Panc1 (cell line): ENCODE results near the gene CSNK1E. TPM values are rescaled to one million over a fixed set of nuclear protein-coding genes. Genes with fewer than 3 reads are reported as not detected.

Experiments
- ATAC-seq: fragments of 200-7000 bp; cut with Tn5 transposase; 2 replicates; pipeline ENCODE4 v1.9.1; 2020; ENCODE audit warnings: mild to moderate bottlenecking, moderate library complexity
- BruUV-seq: library from RNA; stranded (reverse); fragments of 400-500 nt; replicated peaks from 2 replicates; lab custom pipeline; 2021; lab: Mats Ljungman, UMichigan
- CTCF ChIA-PET: fragments of 300-600 bp; sonication (Branson Sonifier 250); formaldehyde crosslinking; loops from one replicate; lab custom pipeline; 2022; ENCODE audit warnings: antibody characterized with exemption; lab: Charles Lee
- POLR2A ChIA-PET: fragments of 300-600 bp; sonication (Branson Sonifier 250); formaldehyde crosslinking; loops from one replicate; lab custom pipeline; 2022; ENCODE audit warnings: antibody characterized with exemption; lab: Charles Lee
- DNase-seq: peaks from one replicate; pipeline ENCODE4 v3.0.0-alpha.2; 2010; ENCODE audit warnings: low read depth, low spot score
- H3K27ac ChIP-seq: 2 replicates; pipeline ENCODE4 v1.5.1; 2011; ENCODE audit warnings: mild to moderate bottlenecking, low read length, inconsistent platforms
- H3K27me3 ChIP-seq: fragments of 200-500 bp; sonication (Bioruptor generic); 2 replicates; pipeline ENCODE4 v1.6.0; 2014; ENCODE audit warnings: low read length, inconsistent platforms; ENCODE audit not compliant: control insufficient read depth, insufficient read depth
- H3K36me3 ChIP-seq: fragments of 200-500 bp; sonication (Bioruptor generic); 2 replicates; pipeline ENCODE4 v1.5.1; 2014; ENCODE audit warnings: inconsistent platforms, mild to moderate bottlenecking, low read length, moderate library complexity; ENCODE audit not compliant: control insufficient read depth, insufficient read depth
- H3K4me1 ChIP-seq: 2 replicates; pipeline ENCODE4 v1.5.1; 2011; ENCODE audit warnings: inconsistent platforms, mild to moderate bottlenecking, low read length, moderate library complexity; ENCODE audit not compliant: control insufficient read depth, insufficient read depth
- H3K4me3 ChIP-seq, 2 experiments: 2 replicates each; pipeline ENCODE4 v1.5.1; 2011 to 2012; ENCODE audit warnings: low read depth in 2 of 2, low read length in 2 of 2, mild to moderate bottlenecking in 2 of 2, inconsistent platforms in 1 of 2, moderate library complexity in 1 of 2
- H3K9me3 ChIP-seq: fragments of 200-500 bp; sonication (Bioruptor generic); 2 replicates; pipeline ENCODE4 v1.5.1; 2014; ENCODE audit warnings: low read depth, mild to moderate bottlenecking, inconsistent platforms, low read length, moderate library complexity; ENCODE audit not compliant: control insufficient read depth, insufficient read depth
- POLR2AphosphoS5 ChIP-seq: IDR thresholded peaks from 2 replicates; pipeline ENCODE4 v1.6.1; 2012; ENCODE audit warnings: mild to moderate bottlenecking, low read depth, low read length, moderate library complexity
- SIN3A ChIP-seq: IDR thresholded peaks from 2 replicates; pipeline ENCODE4 v1.6.1; 2012; ENCODE audit warnings: low read depth, mild to moderate bottlenecking, low read length, moderate library complexity, borderline replicate concordance; ENCODE audit not compliant: insufficient read depth
- TCF7L2 ChIP-seq: IDR thresholded peaks from 2 replicates; pipeline ENCODE4 v1.6.1; 2011; ENCODE audit warnings: mild to moderate bottlenecking, low read depth, low read length, inconsistent platforms
- in situ Hi-C: cut with HindIII; loops from 2 replicates; pipeline ENCODE4 v1.10.0; 2016; ENCODE audit warnings: low sequenced_read_pairs, low pct_unique_long_range_greater_than_20kb
- intact Hi-C: fragments of 100-400 bp; cut with micrococcal nuclease; formaldehyde crosslinking; loops from one replicate; pipeline ENCODE4 v1.10.0; 2022; ENCODE audit not compliant: unreplicated experiment
- total RNA-seq: library from RNA; stranded (reverse); gene quantifications from one replicate; pipeline ENCODE4 v1.2.1, GENCODE V29; 2021; ENCODE audit not compliant: unreplicated experiment
- TF ChIP-seq, protein P1 (sequence below), 2 experiments: IDR thresholded peaks; 2 replicates each; pipeline ENCODE4 v1.6.1; 2011 to 2012; ENCODE audit warnings: low read depth in 2 of 2, control low read depth in 1 of 2, low read length in 1 of 2, mild to moderate bottlenecking in 1 of 2, moderate library complexity in 1 of 2; ENCODE audit not compliant: insufficient read depth in 1 of 2
- TF ChIP-seq, protein P2 (sequence below): fragments of 450-650 bp; IDR thresholded peaks from 2 replicates; pipeline ENCODE4 v1.5.1; 2017; ENCODE audit warnings: mild to moderate bottlenecking

The CSNK1E gene
- total RNA-seq, 1 experiment from 2014 or later: 115 TPM

DNA sequence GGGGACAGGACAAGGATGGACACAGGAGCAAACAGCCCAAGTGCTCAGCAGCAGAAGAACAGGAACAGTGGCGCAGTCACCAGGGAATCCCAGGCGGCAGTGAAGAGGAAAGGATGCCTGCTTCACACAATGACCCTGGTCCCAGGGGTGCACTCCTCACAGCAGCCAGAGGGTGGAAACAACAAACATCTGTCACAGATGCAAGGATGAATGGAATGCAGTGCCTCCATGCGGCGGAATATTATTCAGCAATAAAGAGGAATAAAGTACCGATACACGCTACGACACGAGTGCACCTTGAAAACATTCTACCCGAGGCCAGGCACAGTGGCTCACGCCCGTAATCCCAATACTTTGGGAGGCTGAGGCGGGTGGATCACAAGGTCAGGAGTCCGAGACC lies 12.7 kb downstream of the CSNK1E start:
- ChIA-PET POLR2A (interaction anchor here (0.6 to 0.7 kb wide), 2 partner anchors 39 to 811 kb away, joined by 3 to 4 read pairs; no protein-coding TSS in a partner anchor), CTCF (interaction anchor here (0.6 kb wide), 2 partner anchors 11 to 50 kb away, joined by 3 to 8 read pairs; no protein-coding TSS in a partner anchor)
- ATAC-seq (no peak), DNase-seq (no peak)
- TF ChIP-seq POLR2AphosphoS5 (no peak), TCF7L2 (no peak)
- TF ChIP-seq, protein P1, sequence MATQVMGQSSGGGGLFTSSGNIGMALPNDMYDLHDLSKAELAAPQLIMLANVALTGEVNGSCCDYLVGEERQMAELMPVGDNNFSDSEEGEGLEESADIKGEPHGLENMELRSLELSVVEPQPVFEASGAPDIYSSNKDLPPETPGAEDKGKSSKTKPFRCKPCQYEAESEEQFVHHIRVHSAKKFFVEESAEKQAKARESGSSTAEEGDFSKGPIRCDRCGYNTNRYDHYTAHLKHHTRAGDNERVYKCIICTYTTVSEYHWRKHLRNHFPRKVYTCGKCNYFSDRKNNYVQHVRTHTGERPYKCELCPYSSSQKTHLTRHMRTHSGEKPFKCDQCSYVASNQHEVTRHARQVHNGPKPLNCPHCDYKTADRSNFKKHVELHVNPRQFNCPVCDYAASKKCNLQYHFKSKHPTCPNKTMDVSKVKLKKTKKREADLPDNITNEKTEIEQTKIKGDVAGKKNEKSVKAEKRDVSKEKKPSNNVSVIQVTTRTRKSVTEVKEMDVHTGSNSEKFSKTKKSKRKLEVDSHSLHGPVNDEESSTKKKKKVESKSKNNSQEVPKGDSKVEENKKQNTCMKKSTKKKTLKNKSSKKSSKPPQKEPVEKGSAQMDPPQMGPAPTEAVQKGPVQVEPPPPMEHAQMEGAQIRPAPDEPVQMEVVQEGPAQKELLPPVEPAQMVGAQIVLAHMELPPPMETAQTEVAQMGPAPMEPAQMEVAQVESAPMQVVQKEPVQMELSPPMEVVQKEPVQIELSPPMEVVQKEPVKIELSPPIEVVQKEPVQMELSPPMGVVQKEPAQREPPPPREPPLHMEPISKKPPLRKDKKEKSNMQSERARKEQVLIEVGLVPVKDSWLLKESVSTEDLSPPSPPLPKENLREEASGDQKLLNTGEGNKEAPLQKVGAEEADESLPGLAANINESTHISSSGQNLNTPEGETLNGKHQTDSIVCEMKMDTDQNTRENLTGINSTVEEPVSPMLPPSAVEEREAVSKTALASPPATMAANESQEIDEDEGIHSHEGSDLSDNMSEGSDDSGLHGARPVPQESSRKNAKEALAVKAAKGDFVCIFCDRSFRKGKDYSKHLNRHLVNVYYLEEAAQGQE (IDR thresholded peaks at IDR 0.05; ENCODE audit: insufficient read depth in 1 of 2, low read depth in 2 of 2, low read length in 1 of 2): no peak
- Histone ChIP-seq H3K4me3 (no peak overlapping the region), H3K4me1 (peaks cover 8% of the 10 kb centered on the region; the same call in 1 of the 2 replicates), H3K27ac (no peak overlapping the region), H3K27me3 (no peaks in the 10 kb centered on the region), H3K9me3 (no peaks in the 10 kb centered on the region), H3K36me3 (no peaks in the 10 kb centered on the region; the same call in 1 of the 2 replicates)
- BruUV-seq: no TSS peak
- intact Hi-C loops: no loop called here
- in situ Hi-C loops: no loop called here

DNA sequence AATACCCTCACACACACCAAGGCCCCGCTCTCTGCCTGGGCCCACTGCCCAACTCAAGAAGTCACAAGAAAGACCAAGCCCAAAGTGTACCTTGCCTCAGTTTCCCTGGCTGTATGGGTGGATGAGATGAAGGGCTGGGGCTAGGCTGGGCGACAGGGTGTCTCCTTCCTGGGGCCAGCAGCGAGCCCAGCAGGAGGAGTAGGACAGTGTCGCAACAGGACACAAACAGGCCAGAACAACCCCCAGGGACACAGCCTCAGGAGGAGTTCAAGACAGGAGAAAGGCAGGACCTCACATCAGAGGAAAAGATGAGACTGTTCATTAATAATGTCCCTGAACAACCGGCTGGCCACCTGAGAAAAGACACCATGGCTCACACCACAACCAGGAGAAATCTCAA lies 13.3 kb downstream of the CSNK1E start:
- ATAC-seq: no peak
- Histone ChIP-seq H3K4me3 (no peak overlapping the region), H3K27ac (no peak overlapping the region), H3K4me1 (peaks cover 8% of the 10 kb centered on the region; the same call in 1 of the 2 replicates), H3K27me3 (no peaks in the 10 kb centered on the region), H3K9me3 (no peaks in the 10 kb centered on the region), H3K36me3 (no peaks in the 10 kb centered on the region; the same call in 1 of the 2 replicates)
- TF ChIP-seq TCF7L2: no peak
- TF ChIP-seq SIN3A: no peak
- TF ChIP-seq POLR2AphosphoS5: no peak
- TF ChIP-seq, protein P1 (IDR thresholded peaks at IDR 0.05; ENCODE audit: insufficient read depth in 1 of 2, low read depth in 2 of 2, low read length in 1 of 2): no peak
- TF ChIP-seq, protein P2, sequence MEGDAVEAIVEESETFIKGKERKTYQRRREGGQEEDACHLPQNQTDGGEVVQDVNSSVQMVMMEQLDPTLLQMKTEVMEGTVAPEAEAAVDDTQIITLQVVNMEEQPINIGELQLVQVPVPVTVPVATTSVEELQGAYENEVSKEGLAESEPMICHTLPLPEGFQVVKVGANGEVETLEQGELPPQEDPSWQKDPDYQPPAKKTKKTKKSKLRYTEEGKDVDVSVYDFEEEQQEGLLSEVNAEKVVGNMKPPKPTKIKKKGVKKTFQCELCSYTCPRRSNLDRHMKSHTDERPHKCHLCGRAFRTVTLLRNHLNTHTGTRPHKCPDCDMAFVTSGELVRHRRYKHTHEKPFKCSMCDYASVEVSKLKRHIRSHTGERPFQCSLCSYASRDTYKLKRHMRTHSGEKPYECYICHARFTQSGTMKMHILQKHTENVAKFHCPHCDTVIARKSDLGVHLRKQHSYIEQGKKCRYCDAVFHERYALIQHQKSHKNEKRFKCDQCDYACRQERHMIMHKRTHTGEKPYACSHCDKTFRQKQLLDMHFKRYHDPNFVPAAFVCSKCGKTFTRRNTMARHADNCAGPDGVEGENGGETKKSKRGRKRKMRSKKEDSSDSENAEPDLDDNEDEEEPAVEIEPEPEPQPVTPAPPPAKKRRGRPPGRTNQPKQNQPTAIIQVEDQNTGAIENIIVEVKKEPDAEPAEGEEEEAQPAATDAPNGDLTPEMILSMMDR: no peak
- intact Hi-C loops (no loop called here), in situ Hi-C loops (no loop called here)
- ChIA-PET POLR2A (no interaction called here), CTCF (interaction anchor here (0.6 kb wide), 1 partner anchor 51 kb away, joined by 3 read pairs; no protein-coding TSS in a partner anchor)
- DNase-seq: no peak
- BruUV-seq: no TSS peak
